HG03066 (cell line): Measurements from ENCODE around the gene B4GALT3.
"Not testable (repeated sequence)": the region's sequence is repeated elsewhere in the genome, so short reads cannot be mapped to it uniquely, and the experiment has no call there.

Source experiments
- ATAC-seq: cut with Tn5 transposase; IDR thresholded peaks from one replicate; pipeline ENCODE4 v1.9.1; 2021; ENCODE audit warnings: low read depth; ENCODE audit not compliant: unreplicated experiment

Gene B4GALT3

DNA sequence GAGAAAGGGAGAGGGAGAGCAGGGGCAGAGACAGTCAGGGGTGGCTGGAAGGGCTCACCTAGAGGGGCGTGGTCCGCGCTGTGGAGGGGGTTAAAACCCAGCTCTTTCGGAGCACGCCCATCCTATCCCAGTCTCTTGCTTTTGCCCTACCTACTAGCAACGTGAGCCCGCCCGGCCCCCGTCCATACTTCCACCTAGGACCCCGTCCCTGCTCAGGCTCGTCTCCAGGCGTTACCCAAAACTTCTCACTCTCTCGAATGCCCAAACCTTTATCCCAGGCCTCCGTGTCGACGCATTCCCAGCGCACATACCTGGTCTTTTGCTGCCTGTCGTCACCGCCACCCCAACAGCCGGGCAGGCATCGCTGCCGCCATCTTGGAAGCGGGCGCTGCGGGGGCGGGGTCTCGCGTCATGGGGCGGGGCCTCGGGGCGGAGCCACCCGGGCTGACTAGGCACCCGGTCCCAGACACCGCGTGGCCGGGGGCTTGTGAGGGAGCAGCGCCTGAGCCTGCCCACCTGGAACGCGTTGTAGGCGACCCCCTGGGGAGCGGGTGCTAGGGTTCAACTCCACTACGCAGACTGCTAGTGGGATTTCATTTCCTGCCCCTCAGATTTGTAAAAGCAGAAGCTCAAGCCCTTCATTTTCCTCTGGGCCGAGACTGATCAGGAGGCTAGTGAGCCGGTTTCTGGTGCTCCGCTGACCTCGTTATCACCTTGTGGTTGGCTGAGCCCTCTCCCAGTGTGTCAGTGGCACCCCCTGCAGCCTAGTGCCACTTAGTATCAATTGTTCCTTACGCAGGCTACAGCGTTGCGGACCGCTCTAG, at the start of gene B4GALT3:
TSS of gene B4GALT3 (minus strand) at position 396 of the 824 bp plus-strand sequence. CDS start 1,447 bp downstream, outside the sequence.
- ATAC-seq = peak; percentile 68

GRCh38 chr1:161226759-161227158, 49.5 kb upstream of the B4GALT3 start:
- no peak for ATAC-seq

DNA sequence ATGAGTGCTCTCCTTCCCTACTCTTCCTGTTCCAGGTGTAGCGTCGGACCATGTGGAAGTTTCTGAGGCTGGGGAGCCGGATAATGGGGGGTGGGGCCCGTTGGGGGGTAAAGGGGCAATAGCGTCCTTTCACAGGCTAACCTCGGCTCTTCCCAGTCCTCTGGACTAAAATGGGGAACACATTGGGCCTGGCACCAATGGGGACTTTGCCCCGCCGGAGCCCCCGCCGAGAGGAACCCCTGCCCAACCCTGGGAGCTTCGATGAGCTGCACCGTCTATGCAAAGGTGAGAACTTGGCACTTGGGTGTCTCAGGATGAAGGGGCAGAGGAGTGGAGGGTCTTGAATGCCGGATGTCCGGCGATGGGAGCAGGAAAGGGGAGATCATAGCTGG, 49.0 kb upstream of the B4GALT3 start:
- no peak for ATAC-seq

DNA sequence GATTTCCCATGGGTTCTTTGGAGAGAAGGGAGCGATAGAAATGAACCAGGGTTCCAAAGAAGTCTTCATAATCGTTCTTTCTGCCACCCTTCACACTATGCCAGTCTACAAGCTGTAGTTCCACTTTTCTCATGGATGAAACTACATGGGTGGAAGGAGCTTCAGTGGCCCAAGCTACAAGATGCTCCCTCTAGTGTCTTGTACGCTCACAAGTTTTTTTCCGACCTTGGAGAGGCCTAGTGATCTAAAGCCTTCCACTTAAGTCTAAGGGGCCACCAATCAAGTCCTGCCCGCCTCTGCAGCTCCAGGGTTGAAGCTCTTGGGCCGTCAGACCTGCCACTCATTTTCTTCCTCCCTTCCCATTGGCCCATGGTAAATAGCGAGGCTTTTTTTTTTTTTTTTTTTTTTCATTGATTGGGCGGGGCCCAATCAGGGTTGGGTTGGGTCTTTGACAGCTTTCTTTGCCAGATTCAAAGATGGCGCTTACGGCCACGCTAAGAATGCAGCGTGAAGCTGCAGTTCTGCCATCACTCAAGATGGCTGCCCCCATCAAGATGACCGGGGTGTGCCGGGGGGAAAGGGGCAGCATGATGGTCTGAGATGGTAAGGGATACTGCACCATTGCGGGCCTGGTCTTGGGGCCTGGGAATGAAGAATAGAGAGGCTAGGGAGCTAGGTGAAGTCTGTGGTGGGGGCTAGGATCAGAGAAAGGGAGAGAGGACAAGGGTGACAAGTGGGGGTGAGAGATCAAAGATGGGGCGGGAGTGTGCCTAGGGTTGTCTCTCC, 48.4 kb upstream of the B4GALT3 start, which contains the start of gene TOMM40L:
TSS of gene TOMM40L (plus strand) at position 527 of the 786 bp plus-strand sequence. CDS start 430 bp downstream, outside the sequence.
- peak; percentile 94 for ATAC-seq

DNA sequence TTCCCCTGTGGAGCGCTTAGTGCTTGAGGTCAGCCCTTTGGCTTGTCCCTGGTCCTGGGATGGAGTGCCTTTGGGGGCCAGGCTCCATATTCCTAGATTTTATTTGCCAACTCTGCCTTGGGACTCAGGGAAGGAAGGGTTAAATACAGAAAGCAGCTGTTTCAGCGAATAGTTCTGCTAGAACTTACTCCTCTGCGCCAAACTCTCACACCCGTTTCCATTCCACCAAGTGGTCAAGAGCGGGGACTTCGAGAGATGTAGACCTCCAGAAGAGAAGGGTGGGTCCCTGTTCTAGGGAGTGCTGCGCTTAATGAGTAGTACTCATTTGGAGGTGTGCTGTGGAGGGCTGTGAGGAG, 47.8 kb upstream of the B4GALT3 start:
- no peak for ATAC-seq

GRCh38 chr1:161224695-161225087, 47.4 kb upstream of the B4GALT3 start:
- ATAC-seq = not testable (repeated sequence)

DNA sequence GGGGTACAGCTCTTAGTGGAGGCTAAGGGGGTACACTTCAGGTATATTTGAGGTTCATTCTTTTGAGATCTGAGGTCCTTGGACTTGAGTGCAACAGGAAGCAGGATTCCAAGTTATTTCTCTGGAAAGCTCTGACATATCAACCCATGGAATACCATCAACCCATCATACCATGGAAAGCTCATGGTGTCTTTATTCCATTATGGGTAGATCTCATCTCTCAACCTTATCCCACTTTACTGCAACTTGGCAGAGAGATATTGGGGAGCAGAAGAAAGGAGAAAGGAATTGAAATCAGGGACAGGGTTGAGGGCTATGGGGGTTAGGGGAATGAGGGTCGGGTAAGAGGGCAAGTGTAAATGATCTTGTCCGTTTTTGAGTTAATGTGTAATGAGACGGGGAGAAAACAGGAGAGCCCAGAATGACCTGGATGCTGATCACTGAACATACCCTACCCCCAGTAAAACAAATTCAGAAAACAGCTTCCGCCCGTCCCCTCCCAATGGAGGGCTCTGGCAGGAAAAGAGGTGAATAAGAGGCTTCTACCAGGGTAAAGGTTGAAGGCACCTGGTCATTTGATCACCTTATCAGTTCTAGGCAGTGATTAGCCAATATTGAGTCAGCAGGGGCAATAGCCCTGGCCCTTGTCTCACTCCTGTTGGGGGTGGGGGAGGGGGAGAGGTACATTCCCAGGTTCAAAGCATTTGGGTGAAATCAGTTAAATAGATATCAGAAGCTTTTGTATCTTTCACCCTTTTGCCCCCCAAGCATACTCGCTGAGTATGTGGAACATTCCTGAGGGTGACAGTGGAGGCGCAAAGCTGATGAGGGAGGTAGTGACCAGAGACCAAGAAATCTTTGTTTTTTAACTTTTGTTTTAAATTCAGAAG, 46.7 kb upstream of the B4GALT3 start:
- ATAC-seq = no peak

- ATAC-seq = no peak
Observed at GRCh38 chr1:161222175-161223019, 45.1 kb upstream of the B4GALT3 start.

DNA sequence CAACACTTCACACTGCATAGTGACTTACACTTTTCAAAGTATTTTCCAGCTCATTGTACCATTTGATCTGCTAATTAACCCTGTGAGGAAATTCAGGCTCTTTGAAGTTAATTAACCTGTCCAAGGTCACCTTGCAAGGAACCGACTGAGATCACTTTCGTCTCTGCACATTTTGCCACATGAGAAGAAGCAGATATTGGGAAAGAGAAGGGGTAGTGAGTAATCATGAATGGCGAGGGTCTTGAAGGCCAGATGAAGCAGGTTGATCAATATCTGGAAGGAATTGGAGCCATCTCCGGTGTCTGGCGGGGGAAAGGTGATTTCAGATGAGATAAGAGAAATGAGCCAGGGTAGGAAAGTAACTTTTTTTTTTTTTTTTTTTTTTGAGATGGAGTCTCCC, 42.7 kb upstream of the B4GALT3 start:
- no peak for ATAC-seq

DNA sequence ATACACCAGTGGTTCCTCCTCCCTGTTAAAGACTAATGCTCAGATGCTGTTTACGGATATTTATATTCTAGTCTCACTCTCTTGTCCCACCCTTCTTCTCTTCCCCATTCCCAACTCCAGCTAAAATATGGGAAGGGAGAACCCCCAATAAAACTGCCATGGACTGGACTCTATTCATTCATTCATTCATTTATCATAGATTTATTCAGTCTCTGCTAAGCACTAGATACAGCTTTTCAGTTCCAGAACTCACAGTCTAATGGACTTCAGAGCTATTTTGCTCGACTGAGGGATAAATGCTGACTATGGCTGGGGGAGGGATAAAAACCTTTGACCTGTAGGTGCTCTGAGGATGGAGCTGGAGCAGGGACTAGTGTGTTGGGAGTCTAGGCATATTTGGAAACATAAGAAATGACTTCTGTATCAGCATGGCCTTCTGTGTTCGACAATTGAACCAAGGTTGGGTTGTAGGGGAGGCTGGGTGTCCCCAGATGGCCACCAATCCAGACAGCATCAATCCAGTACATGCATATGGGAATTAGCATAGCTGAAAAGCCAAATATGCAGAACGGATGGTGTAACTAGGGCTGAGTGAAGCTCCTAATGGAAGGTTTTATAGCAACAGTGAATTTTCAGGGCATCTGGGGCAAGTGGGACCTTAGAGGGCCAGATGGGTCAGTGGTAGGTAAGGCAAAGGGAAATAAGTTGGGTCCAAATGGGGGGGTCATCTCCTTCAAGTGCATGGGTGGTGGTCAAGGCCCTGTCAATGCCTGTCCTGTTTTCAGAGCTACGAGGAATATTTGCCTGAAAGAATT, 42.0 kb upstream of the B4GALT3 start:
- ATAC-seq = no peak

GRCh38 chr1:161218301-161219077, 41.2 kb upstream of the B4GALT3 start:
- no peak for ATAC-seq

DNA sequence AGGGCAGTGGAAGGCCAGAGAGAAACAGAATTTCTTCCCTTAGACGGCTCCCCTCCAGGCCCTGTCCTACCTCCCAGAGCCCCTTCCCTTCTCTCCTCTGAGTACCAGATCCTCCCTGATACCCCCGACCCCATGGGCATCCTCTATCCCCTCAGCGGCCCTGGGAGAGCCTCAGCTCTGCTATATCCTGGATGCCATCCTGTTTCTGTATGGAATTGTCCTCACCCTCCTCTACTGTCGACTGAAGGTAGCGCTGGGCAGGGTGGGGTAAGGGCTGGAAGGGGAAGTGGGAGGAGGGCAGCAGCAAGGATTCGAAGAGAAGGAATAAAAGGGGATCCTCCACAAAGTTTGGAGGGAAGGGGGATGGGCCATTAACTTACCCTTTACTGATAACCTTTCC, 40.5 kb upstream of the B4GALT3 start:
- ATAC-seq = no peak

DNA sequence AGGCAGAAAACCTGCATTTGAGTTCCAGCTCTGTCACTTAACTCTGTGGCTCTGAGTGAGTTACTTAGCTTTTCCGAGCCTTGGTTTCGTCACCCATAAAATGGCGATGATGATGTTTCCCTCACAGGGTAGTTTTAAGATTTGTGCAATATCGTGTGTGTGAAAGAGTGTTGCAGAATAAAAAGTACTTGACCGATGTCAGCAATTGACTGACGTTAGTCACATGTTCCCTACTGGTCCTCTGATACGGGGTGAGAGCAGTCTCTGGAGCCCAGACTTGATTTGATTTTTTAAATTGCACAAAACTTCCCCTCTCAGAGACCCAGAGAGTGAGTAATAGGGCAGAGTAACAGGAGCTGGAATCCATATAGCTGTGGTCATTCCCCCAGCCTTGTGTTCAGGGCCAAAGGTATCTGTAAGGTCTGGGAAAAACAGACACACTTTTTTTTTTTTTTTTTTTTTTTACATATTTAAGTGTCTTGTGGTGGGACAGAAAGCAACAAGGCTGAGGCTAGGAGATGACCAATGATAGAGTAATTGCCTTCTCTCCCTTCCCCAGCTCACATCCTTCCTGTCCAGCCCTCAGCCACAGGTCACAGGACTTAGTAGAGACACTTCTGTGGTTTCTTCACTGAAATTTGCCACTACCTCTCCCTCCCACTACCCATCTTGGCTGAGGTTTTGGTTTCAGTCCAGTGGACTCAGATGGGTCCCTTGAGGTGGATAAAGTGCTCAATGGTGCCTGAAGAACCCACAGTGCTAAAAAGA, 39.8 kb upstream of the B4GALT3 start:
- ATAC-seq = peak; percentile 94

DNA sequence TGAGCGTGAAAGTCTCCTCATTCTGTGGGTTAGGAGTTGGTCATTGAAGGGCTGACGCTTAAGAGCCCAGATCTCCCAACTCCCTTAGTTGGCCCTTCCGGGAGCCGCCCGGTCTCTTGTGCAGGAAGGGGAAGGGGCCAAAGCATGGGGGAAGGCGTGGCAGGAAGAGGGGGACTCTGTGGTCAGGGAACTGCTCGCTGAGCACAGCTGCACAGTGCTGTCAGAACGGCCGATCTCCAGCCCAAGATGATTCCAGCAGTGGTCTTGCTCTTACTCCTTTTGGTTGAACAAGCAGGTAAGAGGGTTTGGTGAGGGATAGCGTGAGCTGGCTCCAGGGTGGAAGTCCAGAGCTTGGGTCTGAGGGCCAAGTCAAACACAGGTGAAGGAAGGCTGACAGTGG, 37.8 kb upstream of the B4GALT3 start, which contains the start of gene FCER1G:
TSS of gene FCER1G (plus strand) at position 220 of the 400 bp plus-strand sequence. CDS start at position 247, 27 bp downstream.
- no peak for ATAC-seq

- no peak for ATAC-seq
Observed at GRCh38 chr1:161214369-161214768, 37.1 kb upstream of the B4GALT3 start.

- no peak for ATAC-seq
Observed at GRCh38 chr1:161209790-161210409, 32.6 kb upstream of the B4GALT3 start.

DNA sequence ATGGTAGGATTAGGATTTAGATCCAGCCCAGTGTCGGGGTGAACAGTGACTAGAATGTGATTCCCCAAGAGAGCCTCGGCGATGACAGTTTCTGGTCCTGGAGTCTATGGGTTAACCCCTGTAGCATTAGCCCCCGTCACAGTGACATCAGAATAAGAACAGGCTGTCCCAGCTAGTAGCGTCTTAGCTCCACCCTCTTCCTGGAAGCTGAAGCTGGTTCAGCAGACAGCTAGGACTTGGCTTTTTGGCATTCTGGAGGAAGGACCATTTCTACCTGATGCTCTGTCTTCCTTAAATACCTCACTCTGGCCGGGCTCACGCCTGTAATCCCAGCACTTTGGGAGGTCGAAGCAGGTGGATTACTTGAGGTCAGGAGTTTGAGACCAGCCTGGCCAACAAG, 29.9 kb upstream of the B4GALT3 start:
- no peak for ATAC-seq
